IPS-20b (cell line): ENCODE measurements around the gene RASGRF2.

Experiments used
- H3K27ac ChIP-seq: one replicate; pipeline ENCODE4 v1.5.1; 2013; ENCODE audit warnings: low read length
- H3K27me3 ChIP-seq: 2 replicates; pipeline ENCODE4 v1.6.1; 2013; ENCODE audit warnings: mild to moderate bottlenecking, low read length, inconsistent platforms; ENCODE audit not compliant: insufficient read depth
- H3K36me3 ChIP-seq: 2 replicates; pipeline ENCODE4 v1.6.1; 2013; ENCODE audit warnings: low read depth, mild to moderate bottlenecking, inconsistent platforms, low read length, moderate library complexity; ENCODE audit not compliant: insufficient read depth
- H3K4me1 ChIP-seq: 2 replicates; pipeline ENCODE4 v1.6.1; 2013; ENCODE audit warnings: mild to moderate bottlenecking, control low read depth, inconsistent platforms, low read length, moderate library complexity; ENCODE audit not compliant: insufficient read depth
- H3K4me3 ChIP-seq: 2 replicates; pipeline ENCODE4 v1.5.1; 2013; ENCODE audit warnings: mild to moderate bottlenecking, low read length, inconsistent platforms
- H3K9ac ChIP-seq: 2 replicates; pipeline ENCODE4 v1.6.1; 2013; ENCODE audit warnings: low read depth, mild to moderate bottlenecking, inconsistent platforms, low read length, moderate library complexity
- H3K9me3 ChIP-seq: 2 replicates; pipeline ENCODE4 v1.6.1; 2013; ENCODE audit warnings: mild to moderate bottlenecking, low read depth, low read length, inconsistent platforms; ENCODE audit not compliant: insufficient read depth

RASGRF2 gene

DNA sequence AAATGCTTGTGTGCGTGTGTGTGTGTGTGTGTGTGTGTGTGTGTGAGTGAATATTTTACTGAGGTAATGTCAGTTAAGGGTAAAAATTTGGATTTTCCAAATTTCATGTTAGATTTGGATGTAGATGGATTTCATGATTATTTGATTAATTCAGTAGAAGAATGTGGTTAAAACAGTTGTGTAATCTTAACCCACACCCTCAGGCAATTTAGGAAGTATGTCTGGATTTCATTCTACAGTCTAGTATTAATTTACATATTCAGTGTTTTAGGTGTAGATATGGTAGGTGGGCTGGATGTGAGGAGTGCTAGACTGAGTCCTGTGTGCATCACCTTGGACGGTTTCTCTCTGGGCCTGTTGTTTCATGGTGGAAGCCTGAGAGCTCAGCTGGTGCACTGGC is 173.9 kb downstream of the RASGRF2 start:
- H3K36me3 ChIP-seq = no peaks in the 10 kb centered on the region
- no peak overlapping the region for H3K9ac ChIP-seq
- H3K4me1 ChIP-seq = peaks cover 6% of the 10 kb centered on the region; the same call in 1 of the 2 replicates
- H3K4me3 ChIP-seq = no peak overlapping the region
- H3K27ac ChIP-seq = no peak overlapping the region
- no peaks in the 10 kb centered on the region for H3K27me3 ChIP-seq
- no peaks in the 10 kb centered on the region for H3K9me3 ChIP-seq

- H3K9ac ChIP-seq = no peak overlapping the region
- H3K27me3 ChIP-seq = no peaks in the 10 kb centered on the region
- H3K4me1 ChIP-seq = peaks cover 6% of the 10 kb centered on the region; the same call in 1 of the 2 replicates
- no peaks in the 10 kb centered on the region for H3K36me3 ChIP-seq
- H3K27ac ChIP-seq = no peak overlapping the region
- H3K9me3 ChIP-seq = no peaks in the 10 kb centered on the region
- H3K4me3 ChIP-seq = no peak overlapping the region
Measured at GRCh38 chr5:81134566-81134965, 174.4 kb downstream of the RASGRF2 start.

GRCh38 chr5:81136557-81136956 is 176.4 kb downstream of the RASGRF2 start:
- Histone ChIP-seq H3K36me3 (no peaks in the 10 kb centered on the region), H3K9me3 (no peaks in the 10 kb centered on the region), H3K27me3 (no peaks in the 10 kb centered on the region), H3K27ac (no peak overlapping the region), H3K9ac (no peak overlapping the region), H3K4me1 (peaks cover 6% of the 10 kb centered on the region; the same call in 1 of the 2 replicates), H3K4me3 (no peak overlapping the region)

DNA sequence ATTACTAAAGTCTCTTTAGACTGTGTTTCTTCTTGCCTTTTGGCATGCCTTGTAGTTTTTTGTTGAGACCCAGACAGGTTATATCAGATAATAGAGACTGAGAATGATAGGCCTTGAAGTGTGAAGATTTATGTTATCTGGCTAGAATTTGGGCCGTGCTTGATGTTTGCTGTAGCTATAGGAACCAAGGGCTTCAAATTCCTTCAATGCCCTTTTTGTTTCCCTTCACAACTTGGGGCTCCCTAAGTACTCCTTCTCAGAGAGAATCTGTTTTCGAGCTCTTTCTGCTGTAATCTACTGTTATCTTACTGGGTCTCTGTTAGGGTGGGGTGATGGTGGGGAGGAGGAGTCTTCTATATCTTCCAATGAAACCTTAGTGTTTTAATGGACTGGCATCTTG is 177.7 kb downstream of the RASGRF2 start:
- Histone ChIP-seq H3K27me3 (no peaks in the 10 kb centered on the region), H3K36me3 (no peaks in the 10 kb centered on the region), H3K4me3 (no peak overlapping the region), H3K27ac (no peak overlapping the region), H3K9me3 (no peaks in the 10 kb centered on the region), H3K4me1 (no peaks in the 10 kb centered on the region), H3K9ac (no peak overlapping the region)

DNA sequence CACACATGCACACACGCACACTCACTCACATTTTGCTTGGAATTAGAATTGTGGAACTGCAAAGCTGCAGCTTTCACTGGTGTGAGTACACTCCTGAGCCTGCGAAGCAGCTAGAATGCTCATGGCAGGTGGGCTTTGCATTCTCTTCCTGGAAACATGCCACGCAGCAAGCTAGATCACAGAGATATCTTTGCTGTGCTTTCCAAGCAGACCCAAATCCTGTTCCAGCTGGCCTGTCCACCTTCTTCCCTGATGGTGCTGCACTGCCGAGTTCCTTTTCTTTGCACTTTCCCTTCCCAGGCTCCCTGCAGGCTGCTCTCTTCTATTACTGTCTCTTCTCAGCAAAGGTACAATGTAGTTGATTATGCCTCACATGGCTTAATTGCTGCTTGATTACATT is 180.3 kb downstream of the RASGRF2 start:
- Histone ChIP-seq H3K9me3 (no peaks in the 10 kb centered on the region), H3K4me3 (no peak overlapping the region), H3K9ac (no peak overlapping the region), H3K27ac (no peak overlapping the region), H3K36me3 (no peaks in the 10 kb centered on the region), H3K27me3 (no peaks in the 10 kb centered on the region), H3K4me1 (no peaks in the 10 kb centered on the region)

DNA sequence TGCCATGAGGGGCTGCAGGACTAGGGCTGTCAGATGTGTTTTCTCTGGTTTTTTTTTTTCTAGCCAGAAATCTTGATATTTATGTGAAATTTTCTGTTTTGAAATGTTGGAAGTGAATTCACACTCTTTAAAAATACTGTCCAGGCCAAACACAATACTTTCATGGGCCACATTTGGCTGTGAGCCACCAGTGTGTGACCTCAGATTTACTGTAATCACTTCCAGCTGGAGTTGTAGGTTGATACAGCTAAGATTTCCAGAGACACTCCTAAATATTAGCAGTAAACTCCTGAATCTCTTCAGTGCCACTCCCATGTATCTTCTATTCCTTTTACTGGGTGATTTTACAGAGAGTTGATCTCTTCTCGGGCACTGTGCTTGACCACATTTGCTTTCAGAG is 180.8 kb downstream of the RASGRF2 start:
- Histone ChIP-seq H3K4me1 (no peaks in the 10 kb centered on the region), H3K9ac (no peak overlapping the region), H3K27me3 (no peaks in the 10 kb centered on the region), H3K36me3 (no peaks in the 10 kb centered on the region), H3K27ac (no peak overlapping the region), H3K4me3 (no peak overlapping the region), H3K9me3 (no peaks in the 10 kb centered on the region)

- Histone ChIP-seq H3K4me1 (no peaks in the 10 kb centered on the region), H3K27ac (no peak overlapping the region), H3K36me3 (no peaks in the 10 kb centered on the region), H3K4me3 (no peak overlapping the region), H3K9ac (no peak overlapping the region), H3K27me3 (no peaks in the 10 kb centered on the region), H3K9me3 (no peaks in the 10 kb centered on the region)
Measured at GRCh38 chr5:81142108-81142507, 181.9 kb downstream of the RASGRF2 start.

GRCh38 chr5:81145329-81145935 is 185.3 kb downstream of the RASGRF2 start:
- Histone ChIP-seq H3K27ac (no peak overlapping the region), H3K9ac (no peak overlapping the region), H3K4me1 (no peaks in the 10 kb centered on the region), H3K4me3 (no peak overlapping the region), H3K36me3 (no peaks in the 10 kb centered on the region), H3K27me3 (no peaks in the 10 kb centered on the region), H3K9me3 (no peaks in the 10 kb centered on the region)

- no peak overlapping the region for H3K4me3 ChIP-seq
- no peaks in the 10 kb centered on the region for H3K4me1 ChIP-seq
Measured at GRCh38 chr5:81146031-81146430, 185.9 kb downstream of the RASGRF2 start.

DNA sequence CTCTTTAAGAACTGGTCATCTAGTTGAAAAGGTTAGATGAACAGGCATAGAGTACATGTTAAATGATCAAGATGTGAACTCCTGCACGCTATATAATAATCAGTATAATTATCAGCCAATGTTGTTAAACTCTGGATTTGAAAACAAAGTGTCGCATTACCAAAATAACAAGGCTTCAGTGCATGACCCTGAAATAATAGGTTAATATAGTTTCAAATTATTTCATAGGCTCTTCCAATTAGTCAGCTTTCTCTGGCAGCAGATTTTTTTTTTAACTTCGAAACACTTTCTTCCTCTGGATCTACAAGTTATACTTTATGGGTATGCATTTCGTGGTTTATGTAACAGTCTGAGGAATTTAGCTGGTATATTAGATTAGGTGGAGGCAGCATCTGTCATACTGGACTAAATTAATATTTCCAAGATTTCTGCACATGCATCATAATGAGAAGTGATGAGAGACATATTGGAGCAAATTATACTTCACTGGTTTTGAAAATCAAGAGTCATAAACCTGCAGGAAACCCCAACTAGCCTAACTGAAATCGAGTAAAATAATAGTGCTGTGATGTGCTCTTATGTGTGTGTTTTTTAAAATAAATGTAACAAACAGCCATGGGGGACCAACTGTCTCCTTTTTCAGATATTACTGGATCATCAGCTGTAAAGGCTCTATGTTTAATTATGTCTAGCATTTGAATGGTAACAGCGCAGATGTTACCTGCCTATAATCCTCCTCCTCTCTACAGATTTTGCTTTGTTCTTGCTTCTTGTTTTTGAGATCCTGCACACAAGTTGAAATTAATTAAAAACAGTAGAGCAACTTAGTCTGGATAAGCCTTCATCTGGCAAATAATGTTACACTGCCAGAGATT is 187.1 kb downstream of the RASGRF2 start:
- Histone ChIP-seq H3K27ac (no peak overlapping the region), H3K27me3 (no peaks in the 10 kb centered on the region), H3K36me3 (no peaks in the 10 kb centered on the region), H3K4me1 (no peaks in the 10 kb centered on the region), H3K9ac (no peak overlapping the region), H3K9me3 (no peaks in the 10 kb centered on the region), H3K4me3 (no peak overlapping the region)

More at GRCh38 chr5:81146031-81146430, 185.9 kb downstream of the RASGRF2 start:
- H3K9ac ChIP-seq = no peak overlapping the region
- no peaks in the 10 kb centered on the region for H3K9me3 ChIP-seq
- H3K27ac ChIP-seq = no peak overlapping the region
- no peaks in the 10 kb centered on the region for H3K36me3 ChIP-seq
- H3K27me3 ChIP-seq = no peaks in the 10 kb centered on the region

DNA sequence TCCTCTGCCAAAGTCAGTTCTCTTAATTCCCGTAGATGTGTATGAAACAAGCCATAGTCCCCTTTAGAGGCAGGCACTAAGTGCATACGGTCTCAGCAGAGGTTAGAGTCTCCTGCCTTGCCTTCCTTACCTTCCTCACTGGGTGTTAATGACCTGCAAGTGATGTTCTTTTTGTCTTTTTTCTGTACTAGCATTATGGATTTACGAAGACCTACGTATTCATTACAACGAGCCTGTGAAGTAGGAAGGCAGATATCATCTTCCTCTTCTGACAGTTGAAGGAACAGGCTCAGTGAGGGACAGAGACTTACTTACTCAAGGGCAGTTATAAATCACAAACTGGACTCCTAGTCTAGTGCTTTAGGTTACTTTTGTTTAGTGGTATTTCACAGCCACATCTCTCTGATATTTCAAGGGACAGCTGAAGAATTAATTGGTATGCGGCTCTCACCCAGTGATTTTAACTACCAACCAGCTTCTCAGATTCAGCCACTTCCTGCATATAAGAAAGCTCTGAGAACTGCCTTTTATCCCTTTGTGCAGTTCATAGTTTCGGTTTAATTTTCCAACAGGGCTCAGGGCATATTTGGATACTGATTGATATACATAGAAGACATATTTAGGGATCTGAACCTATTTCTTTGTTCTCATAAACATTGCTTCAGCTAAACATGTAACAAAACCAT is 187.9 kb downstream of the RASGRF2 start:
- H3K9me3 ChIP-seq = no peaks in the 10 kb centered on the region
- no peaks in the 10 kb centered on the region for H3K36me3 ChIP-seq
- H3K4me1 ChIP-seq = no peaks in the 10 kb centered on the region
- no peak overlapping the region for H3K27ac ChIP-seq
- no peak overlapping the region for H3K9ac ChIP-seq
- no peak overlapping the region for H3K4me3 ChIP-seq
- no peaks in the 10 kb centered on the region for H3K27me3 ChIP-seq
